Measurements from ENCODE around the gene MFN1. TPM values are rescaled to one million over a fixed set of nuclear protein-coding genes. Genes with fewer than 3 reads are reported as not detected.

The MFN1 gene
- 10 to 100 TPM; 32.8 to 48.6 (median 37.3) TPM for total RNA-seq

GRCh38 chr3:179347345-179348194, at the start of gene MFN1:
MFN1 (plus strand) TSS chr3:179347709; CDS start chr3:179348852, 1,143 bp downstream.
- no peaks in the 10 kb centered on the region for H3K27me3 ChIP-seq
- WGBS, result under 1% methylated on average over 27 of the region's 63 CpGs
- peaks cover 11 to 33% (median 22%) of the 10 kb centered on the region in 4 donors for H3K36me3 ChIP-seq
- intact Hi-C loops (cut with DNase I), result loop anchor here (2.0 to 10.0 kb wide), 3 partner anchors 25 to 217 kb away; partner anchors contain the start of genes ACTL6A, GNB4 and ZNF639
- peaks cover 13 to 24% (median 15%) of the 10 kb centered on the region in 4 donors for H3K4me1 ChIP-seq
- peak within 1 kb of the TSS; percentile 88 to 91 (median 88) for H3K27ac ChIP-seq (replicated peaks in 1 of 4)
- no peak for TF ChIP-seq POLR2A (IDR thresholded peaks at IDR 0.05; ENCODE audit: low read depth)
- peak; percentile 90 to 95 for TF ChIP-seq POLR2AphosphoS5 (IDR thresholded peaks at IDR 0.05)
- peak within 1 kb of the TSS; percentile 77 to 94 (median 88) for H3K4me3 ChIP-seq
- no peaks in the 10 kb centered on the region for H3K9me3 ChIP-seq
- peak; percentile 99 for DNase-seq (ENCODE audit: extremely low spot score)

- DNase-seq (ENCODE audit: extremely low spot score), result peak; percentile 75
- intact Hi-C loops (cut with DNase I), result no loop called here
- Histone ChIP-seq H3K36me3 (no peaks in the 10 kb centered on the region), H3K27me3 (no peaks in the 10 kb centered on the region), H3K27ac (replicated peaks in 1 of 4) (no peak overlapping the region), H3K4me1 (no peaks in the 10 kb centered on the region), H3K4me3 (no peak overlapping the region), H3K9me3 (peaks cover 0 to 7% (median 2%) of the 10 kb centered on the region in 4 donors)
- 66% methylated on average over 5 of the region's 5 CpGs for WGBS
- TF ChIP-seq EP300 (IDR thresholded peaks at IDR 0.05), result no peak
Observed at GRCh38 chr3:179297971-179298725, 49.4 kb upstream of the MFN1 start.

- no peaks in the 10 kb centered on the region for H3K27me3 ChIP-seq
- H3K4me3 ChIP-seq, result no peak overlapping the region
- H3K27ac ChIP-seq (replicated peaks in 1 of 4), result no peak overlapping the region
- 88% methylated on average over 2 of the region's 2 CpGs for WGBS
- intact Hi-C loops (cut with DNase I), result no loop called here
- no peaks in the 10 kb centered on the region for H3K36me3 ChIP-seq
- peaks cover 0 to 7% (median 2%) of the 10 kb centered on the region in 4 donors for H3K9me3 ChIP-seq
- TF ChIP-seq EP300 (IDR thresholded peaks at IDR 0.05), result no peak
- TF ChIP-seq, protein P1, sequence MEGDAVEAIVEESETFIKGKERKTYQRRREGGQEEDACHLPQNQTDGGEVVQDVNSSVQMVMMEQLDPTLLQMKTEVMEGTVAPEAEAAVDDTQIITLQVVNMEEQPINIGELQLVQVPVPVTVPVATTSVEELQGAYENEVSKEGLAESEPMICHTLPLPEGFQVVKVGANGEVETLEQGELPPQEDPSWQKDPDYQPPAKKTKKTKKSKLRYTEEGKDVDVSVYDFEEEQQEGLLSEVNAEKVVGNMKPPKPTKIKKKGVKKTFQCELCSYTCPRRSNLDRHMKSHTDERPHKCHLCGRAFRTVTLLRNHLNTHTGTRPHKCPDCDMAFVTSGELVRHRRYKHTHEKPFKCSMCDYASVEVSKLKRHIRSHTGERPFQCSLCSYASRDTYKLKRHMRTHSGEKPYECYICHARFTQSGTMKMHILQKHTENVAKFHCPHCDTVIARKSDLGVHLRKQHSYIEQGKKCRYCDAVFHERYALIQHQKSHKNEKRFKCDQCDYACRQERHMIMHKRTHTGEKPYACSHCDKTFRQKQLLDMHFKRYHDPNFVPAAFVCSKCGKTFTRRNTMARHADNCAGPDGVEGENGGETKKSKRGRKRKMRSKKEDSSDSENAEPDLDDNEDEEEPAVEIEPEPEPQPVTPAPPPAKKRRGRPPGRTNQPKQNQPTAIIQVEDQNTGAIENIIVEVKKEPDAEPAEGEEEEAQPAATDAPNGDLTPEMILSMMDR (IDR thresholded peaks at IDR 0.05), result no peak
- no peak for TF ChIP-seq POLR2A (IDR thresholded peaks at IDR 0.05; ENCODE audit: low read depth)
- TF ChIP-seq POLR2AphosphoS5 (IDR thresholded peaks at IDR 0.05), result no peak
- DNase-seq (ENCODE audit: extremely low spot score), result no peak
- no peaks in the 10 kb centered on the region for H3K4me1 ChIP-seq
Observed at GRCh38 chr3:179299316-179299715, 48.2 kb upstream of the MFN1 start.

GRCh38 chr3:179299999-179300613, 47.4 kb upstream of the MFN1 start:
- no peaks in the 10 kb centered on the region for H3K36me3 ChIP-seq
- no peak overlapping the region for H3K4me3 ChIP-seq
- intact Hi-C loops (cut with DNase I), result no loop called here
- TF ChIP-seq EP300 (IDR thresholded peaks at IDR 0.05), result no peak
- TF ChIP-seq, protein P1 (IDR thresholded peaks at IDR 0.05), result no peak
- no peak for TF ChIP-seq POLR2AphosphoS5 (IDR thresholded peaks at IDR 0.05)
- no peak for TF ChIP-seq POLR2A (IDR thresholded peaks at IDR 0.05; ENCODE audit: low read depth)
- peaks cover 0 to 7% (median 2%) of the 10 kb centered on the region in 4 donors for H3K9me3 ChIP-seq
- no peak overlapping the region for H3K27ac ChIP-seq (replicated peaks in 1 of 4)
- H3K4me1 ChIP-seq, result no peaks in the 10 kb centered on the region
- no peaks in the 10 kb centered on the region for H3K27me3 ChIP-seq
- 91% methylated on average over 5 of the region's 5 CpGs for WGBS
- DNase-seq (ENCODE audit: extremely low spot score), result peak; percentile 42

- TF ChIP-seq POLR2AphosphoS5 (IDR thresholded peaks at IDR 0.05), result no peak
- no peak for TF ChIP-seq POLR2A (IDR thresholded peaks at IDR 0.05; ENCODE audit: low read depth)
- no peak for TF ChIP-seq EP300 (IDR thresholded peaks at IDR 0.05)
- TF ChIP-seq, protein P1 (IDR thresholded peaks at IDR 0.05), result no peak
- WGBS, result 61% methylated on average over 3 of the region's 3 CpGs
Observed at GRCh38 chr3:179301645-179302044, 45.9 kb upstream of the MFN1 start.

More at GRCh38 chr3:179301645-179302044, 45.9 kb upstream of the MFN1 start:
- Histone ChIP-seq H3K4me1 (no peaks in the 10 kb centered on the region), H3K27ac (replicated peaks in 1 of 4) (no peak overlapping the region), H3K4me3 (no peak overlapping the region), H3K27me3 (no peaks in the 10 kb centered on the region), H3K36me3 (no peaks in the 10 kb centered on the region), H3K9me3 (peaks cover 0 to 7% (median 2%) of the 10 kb centered on the region in 4 donors)
- no peak for DNase-seq (ENCODE audit: extremely low spot score)
- intact Hi-C loops (cut with DNase I), result no loop called here

All from esophagus muscularis mucosa (tissue), 4 donors.